Measurements from ENCODE around the gene EFNA4.

The EFNA4 gene

GRCh38 chr1:155023627-155024026, 39.9 kb upstream of the EFNA4 start:
- H3K36me3 ChIP-seq = peaks cover 2% of the 10 kb centered on the region; the same call in 1 of the 2 replicates
- no peak for DNase-seq
- no peak overlapping the region for H3K4me3 ChIP-seq (ENCODE audit: low read depth, low read length)
- no peaks in the 10 kb centered on the region for H3K27me3 ChIP-seq (ENCODE audit: insufficient read depth, low read depth, severe bottlenecking)
- no peaks in the 10 kb centered on the region for H3K9me3 ChIP-seq (ENCODE audit: severe bottlenecking)
- H3K27ac ChIP-seq = no peak overlapping the region
- TF ChIP-seq CTCF (IDR thresholded peaks at IDR 0.05; ENCODE audit: low read depth, low read length) = no peak

- Histone ChIP-seq H3K4me3 (ENCODE audit: low read depth, low read length) (no peak overlapping the region), H3K9me3 (ENCODE audit: severe bottlenecking) (no peaks in the 10 kb centered on the region), H3K36me3 (no peaks in the 10 kb centered on the region), H3K27ac (no peak overlapping the region), H3K27me3 (ENCODE audit: insufficient read depth, low read depth, severe bottlenecking) (no peaks in the 10 kb centered on the region)
- TF ChIP-seq CTCF (IDR thresholded peaks at IDR 0.05; ENCODE audit: low read depth, low read length) = no peak
- DNase-seq = no peak
Observed at GRCh38 chr1:155024315-155024714, 39.2 kb upstream of the EFNA4 start.

GRCh38 chr1:155026154-155026553, 37.4 kb upstream of the EFNA4 start:
- H3K27ac ChIP-seq = no peak overlapping the region
- no peak for TF ChIP-seq CTCF (IDR thresholded peaks at IDR 0.05; ENCODE audit: low read depth, low read length)
- no peak for DNase-seq

GRCh38 chr1:155026588-155026987, 37.0 kb upstream of the EFNA4 start:
- H3K27me3 ChIP-seq (ENCODE audit: insufficient read depth, low read depth, severe bottlenecking) = no peaks in the 10 kb centered on the region
- DNase-seq = no peak
- H3K9me3 ChIP-seq (ENCODE audit: severe bottlenecking) = no peaks in the 10 kb centered on the region
- H3K4me3 ChIP-seq (ENCODE audit: low read depth, low read length) = no peak overlapping the region
- H3K27ac ChIP-seq = no peak overlapping the region
- no peaks in the 10 kb centered on the region for H3K36me3 ChIP-seq
- no peak for TF ChIP-seq CTCF (IDR thresholded peaks at IDR 0.05; ENCODE audit: low read depth, low read length)

More at GRCh38 chr1:155026154-155026553, 37.4 kb upstream of the EFNA4 start:
- Histone ChIP-seq H3K9me3 (ENCODE audit: severe bottlenecking) (no peaks in the 10 kb centered on the region), H3K4me3 (ENCODE audit: low read depth, low read length) (no peak overlapping the region), H3K36me3 (no peaks in the 10 kb centered on the region), H3K27me3 (ENCODE audit: insufficient read depth, low read depth, severe bottlenecking) (no peaks in the 10 kb centered on the region)

GRCh38 chr1:155029513-155030242, 33.9 kb upstream of the EFNA4 start:
- Histone ChIP-seq H3K4me3 (ENCODE audit: low read depth, low read length) (no peak overlapping the region), H3K27me3 (ENCODE audit: insufficient read depth, low read depth, severe bottlenecking) (no peaks in the 10 kb centered on the region), H3K36me3 (no peaks in the 10 kb centered on the region), H3K9me3 (ENCODE audit: severe bottlenecking) (no peaks in the 10 kb centered on the region), H3K27ac (no peak overlapping the region)
- no peak for DNase-seq
- no peak for TF ChIP-seq CTCF (IDR thresholded peaks at IDR 0.05; ENCODE audit: low read depth, low read length)
